Daoy (cell line): Measurements from ENCODE around the gene LIMA1. TPM values are rescaled to one million over a fixed set of nuclear protein-coding genes. Genes with fewer than 3 reads are reported as not detected.

Experiments
- DNase-seq: peaks from one replicate; pipeline ENCODE4 v3.0.0-alpha.2; 2015; ENCODE audit warnings: low read depth
- total RNA-seq: library from RNA; depleted of rRNA; stranded (reverse); fragments of >200 nt; shearing (Covaris generic); gene quantifications from 2 replicates; pipeline ENCODE4 v1.2.3, GENCODE V29; 2014; rRNA removed

LIMA1 gene
- total RNA-seq, 1 experiment from 2014 or later = 166 TPM

- DNase-seq = no peak
Observed at GRCh38 chr12:50145439-50145838, 137.9 kb downstream of the LIMA1 start.

GRCh38 chr12:50142993-50143392 is 140.3 kb downstream of the LIMA1 start:
- no peak for DNase-seq

GRCh38 chr12:50132505-50133135 is 150.7 kb downstream of the LIMA1 start:
- DNase-seq = peak; percentile 28

GRCh38 chr12:50129290-50129689 is 154.0 kb downstream of the LIMA1 start:
- no peak for DNase-seq

GRCh38 chr12:50127546-50127945 is 155.8 kb downstream of the LIMA1 start:
- no peak for DNase-seq

Other genes starting within 250 kb of the LIMA1 start
- gene ASIC1, start 225.9 kb downstream of the LIMA1 start, total RNA-seq = not detected in 2 replicates
- 79.4 and 98.4 TPM in 2 replicates for gene SMARCD1, start 198.2 kb downstream of the LIMA1 start, total RNA-seq
- gene GPD1, start 179.5 kb downstream of the LIMA1 start, total RNA-seq = 0.29 TPM in 1 of 2 replicates, not detected in the other
- 48.5 and 67.8 TPM in 2 replicates for gene COX14, start 171.3 kb downstream of the LIMA1 start, total RNA-seq
- 18.2 and 36.6 TPM in 2 replicates for gene CERS5, start 116.2 kb downstream of the LIMA1 start, total RNA-seq
- gene FAM186A, start 113.1 kb upstream of the LIMA1 start, total RNA-seq = not detected in 2 replicates
- 22.9 and 33.8 TPM in 2 replicates for gene LARP4, start 117.4 kb upstream of the LIMA1 start, total RNA-seq
- gene DIP2B, start 221.5 kb upstream of the LIMA1 start, total RNA-seq = 33.9 and 35.2 TPM in 2 replicates